ENCODE measurements around the gene PKN2.

DNA sequence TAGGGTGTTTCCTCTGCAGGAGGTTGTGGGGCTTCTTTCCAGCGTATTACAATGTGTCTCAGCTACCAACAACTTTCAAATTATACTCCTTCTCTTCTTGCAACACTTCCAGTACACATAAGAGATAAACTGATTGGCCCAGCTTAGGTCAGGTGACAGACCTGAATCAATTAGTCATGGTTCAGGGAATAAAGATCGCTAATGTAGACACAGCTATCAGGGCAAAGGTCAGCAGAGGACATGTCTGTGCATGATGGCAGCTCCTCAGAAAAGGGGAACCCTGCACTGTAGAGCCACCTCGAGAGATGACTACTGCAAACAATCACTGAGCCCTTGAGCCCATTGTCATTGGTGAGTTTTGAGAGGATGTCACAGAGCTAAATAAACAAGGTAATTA, 36.8 kb upstream of the PKN2 start:
- no peak for TF ChIP-seq POLR2A (IDR thresholded peaks at IDR 0.05)
- TF ChIP-seq, protein P1, sequence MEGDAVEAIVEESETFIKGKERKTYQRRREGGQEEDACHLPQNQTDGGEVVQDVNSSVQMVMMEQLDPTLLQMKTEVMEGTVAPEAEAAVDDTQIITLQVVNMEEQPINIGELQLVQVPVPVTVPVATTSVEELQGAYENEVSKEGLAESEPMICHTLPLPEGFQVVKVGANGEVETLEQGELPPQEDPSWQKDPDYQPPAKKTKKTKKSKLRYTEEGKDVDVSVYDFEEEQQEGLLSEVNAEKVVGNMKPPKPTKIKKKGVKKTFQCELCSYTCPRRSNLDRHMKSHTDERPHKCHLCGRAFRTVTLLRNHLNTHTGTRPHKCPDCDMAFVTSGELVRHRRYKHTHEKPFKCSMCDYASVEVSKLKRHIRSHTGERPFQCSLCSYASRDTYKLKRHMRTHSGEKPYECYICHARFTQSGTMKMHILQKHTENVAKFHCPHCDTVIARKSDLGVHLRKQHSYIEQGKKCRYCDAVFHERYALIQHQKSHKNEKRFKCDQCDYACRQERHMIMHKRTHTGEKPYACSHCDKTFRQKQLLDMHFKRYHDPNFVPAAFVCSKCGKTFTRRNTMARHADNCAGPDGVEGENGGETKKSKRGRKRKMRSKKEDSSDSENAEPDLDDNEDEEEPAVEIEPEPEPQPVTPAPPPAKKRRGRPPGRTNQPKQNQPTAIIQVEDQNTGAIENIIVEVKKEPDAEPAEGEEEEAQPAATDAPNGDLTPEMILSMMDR (IDR thresholded peaks at IDR 0.05), result no peak

All from breast epithelium (tissue), 3 donors.